ENCODE measurements around the gene RAB40C. TPM values are rescaled to one million over a fixed set of nuclear protein-coding genes. Genes with fewer than 3 reads are reported as not detected.

The RAB40C gene
- total RNA-seq, 1 experiment from 2014 or later: 30.7 TPM

DNA sequence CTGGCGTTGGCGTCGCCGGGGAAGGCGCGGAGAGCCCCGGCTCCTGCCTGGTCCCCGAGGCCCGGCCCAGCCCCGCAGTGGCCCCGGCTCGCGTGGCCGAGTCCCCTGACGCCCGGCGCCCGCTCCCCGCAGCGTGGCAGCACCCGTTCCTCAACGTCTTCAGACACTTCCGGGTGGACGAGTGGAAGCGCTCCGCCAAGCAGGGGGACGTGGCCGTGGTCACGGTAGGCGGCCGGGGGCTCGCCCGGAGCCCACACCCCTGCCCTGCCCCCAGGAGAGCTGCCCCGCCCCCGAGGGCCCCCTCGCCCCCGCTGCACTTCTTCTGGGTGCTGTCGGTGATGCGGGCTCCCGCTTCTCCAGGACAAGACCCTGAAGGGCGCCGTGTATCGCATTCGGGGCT is 59.8 kb downstream of the RAB40C start:
- Histone ChIP-seq H3K36me3 (ENCODE audit: control insufficient read depth, insufficient read depth, low read length) (no peaks in the 10 kb centered on the region), H3K27me3 (ENCODE audit: control insufficient read depth, insufficient read depth, low read length) (no peaks in the 10 kb centered on the region), H3K27ac (ENCODE audit: low read length) (peak overlapping the region; percentile 51), H3K9me3 (ENCODE audit: control insufficient read depth, insufficient read depth, low read depth, low read length) (no peaks in the 10 kb centered on the region), H3K4me3 (ENCODE audit: low read depth in 2 of 2, low read length in 2 of 2) (peak overlapping the region; percentile 56), H3K4me1 (ENCODE audit: control insufficient read depth, insufficient read depth, low read length) (peaks cover 31% of the 10 kb centered on the region)
- no TSS peak for BruUV-seq (replicated peaks)
- ChIA-PET POLR2A (interaction anchor here (0.9 kb wide), 1 partner anchor 10 kb away, joined by 4 read pairs; no protein-coding TSS in a partner anchor), CTCF (no interaction called here)
- TF ChIP-seq POLR2AphosphoS5 (IDR thresholded peaks at IDR 0.05; ENCODE audit: low read depth, low read length): no peak
- TF ChIP-seq TCF7L2 (IDR thresholded peaks at IDR 0.05; ENCODE audit: low read depth, low read length): no peak
- no peak for TF ChIP-seq REST (IDR thresholded peaks at IDR 0.05; ENCODE audit: insufficient read depth in 1 of 2, low read depth in 2 of 2, low read length in 1 of 2)
- TF ChIP-seq CTCF (IDR thresholded peaks at IDR 0.05): no peak
- no peak for TF ChIP-seq SIN3A (IDR thresholded peaks at IDR 0.05; ENCODE audit: borderline replicate concordance, insufficient read depth, low read depth, low read length)
- DNase-seq (ENCODE audit: low read depth, low spot score) (no peak), ATAC-seq (no peak)
- intact Hi-C loops (cut with micrococcal nuclease; ENCODE audit: unreplicated experiment) (no loop called here), in situ Hi-C loops (cut with HindIII; ENCODE audit: low pct_unique_long_range_greater_than_20kb, low sequenced_read_pairs) (no loop called here)

DNA sequence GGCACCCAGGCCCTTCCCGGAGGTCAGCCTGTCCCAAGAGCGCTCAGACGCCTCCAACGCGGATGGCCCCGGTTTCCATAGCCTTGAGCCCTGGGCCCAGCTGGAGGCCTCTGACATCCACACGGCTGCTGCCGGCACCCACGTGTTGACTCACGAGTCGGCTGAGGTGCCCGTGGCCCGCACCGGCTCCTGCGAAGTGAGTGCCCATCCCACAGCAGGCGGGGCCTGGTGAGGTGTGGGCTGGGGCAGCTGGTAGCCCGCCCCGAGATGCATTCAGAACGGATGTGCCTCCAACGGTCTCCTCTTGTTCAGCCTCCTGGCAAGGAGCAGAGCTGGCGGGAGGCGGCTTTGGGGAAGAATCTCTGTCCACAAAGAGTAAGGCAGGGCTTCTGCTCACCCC is 62.0 kb downstream of the RAB40C start:
- CTCF ChIA-PET: interaction anchor here (0.5 kb wide), 1 partner anchor 70 kb away, joined by 4 read pairs; no protein-coding TSS in a partner anchor
- no peaks in the 10 kb centered on the region for H3K9me3 ChIP-seq (ENCODE audit: control insufficient read depth, insufficient read depth, low read depth, low read length)
- no peak overlapping the region for H3K27ac ChIP-seq (ENCODE audit: low read length)
- in situ Hi-C loops (cut with HindIII; ENCODE audit: low pct_unique_long_range_greater_than_20kb, low sequenced_read_pairs): no loop called here
- H3K27me3 ChIP-seq (ENCODE audit: control insufficient read depth, insufficient read depth, low read length): no peaks in the 10 kb centered on the region
- POLR2A ChIA-PET: interaction anchor here (0.7 kb wide), 1 partner anchor 30 kb away, joined by 4 read pairs; no protein-coding TSS in a partner anchor
- peaks cover 14% of the 10 kb centered on the region for H3K4me1 ChIP-seq (ENCODE audit: control insufficient read depth, insufficient read depth, low read length)
- DNase-seq (ENCODE audit: low read depth, low spot score): no peak
- no peak for ATAC-seq
- intact Hi-C loops (cut with micrococcal nuclease; ENCODE audit: unreplicated experiment): no loop called here
- no peak overlapping the region for H3K4me3 ChIP-seq (ENCODE audit: low read depth in 2 of 2, low read length in 2 of 2)
- TF ChIP-seq TCF7L2 (IDR thresholded peaks at IDR 0.05; ENCODE audit: low read depth, low read length) (no peak), SIN3A (IDR thresholded peaks at IDR 0.05; ENCODE audit: borderline replicate concordance, insufficient read depth, low read depth, low read length) (no peak), CTCF (IDR thresholded peaks at IDR 0.05) (no peak), POLR2AphosphoS5 (IDR thresholded peaks at IDR 0.05; ENCODE audit: low read depth, low read length) (no peak), REST (IDR thresholded peaks at IDR 0.05; ENCODE audit: insufficient read depth in 1 of 2, low read depth in 2 of 2, low read length in 1 of 2) (no peak)
- no TSS peak for BruUV-seq (replicated peaks)
- no peaks in the 10 kb centered on the region for H3K36me3 ChIP-seq (ENCODE audit: control insufficient read depth, insufficient read depth, low read length)
